Activated naive CD4-positive, alpha-beta T cell (primary cell): Measurements from ENCODE around the gene CYSTM1.

Source experiments
- DNase-seq, 4 experiments: peaks; one replicate each; lab custom pipeline; 2025; lab: John Stamatoyannopoulos, UW

Gene CYSTM1

DNA sequence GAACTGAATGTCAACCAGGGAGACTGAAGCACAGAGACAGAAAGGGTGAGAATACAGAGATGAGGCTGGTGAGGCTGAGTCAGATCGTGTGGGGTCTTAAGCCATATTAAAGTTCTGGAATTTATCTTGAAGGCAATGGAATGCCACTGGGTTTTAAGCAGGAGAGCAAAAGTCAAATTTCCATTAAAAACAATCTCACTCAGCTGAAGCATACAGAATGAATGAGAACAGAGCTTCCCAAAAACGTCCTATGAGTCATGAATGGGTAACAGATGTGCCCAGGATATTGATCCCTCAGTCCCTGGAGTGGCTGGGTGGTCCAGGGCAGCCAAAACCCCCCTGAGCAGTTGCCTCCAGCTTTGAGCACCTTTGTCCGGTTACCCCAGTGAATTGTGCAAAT lies 83.0 kb downstream of the CYSTM1 start:
- no peak for DNase-seq

- DNase-seq: no peak
These were observed 83.9 kb downstream of the CYSTM1 start for GRCh38 chr5:140258873-140259272.

- no peak for DNase-seq
These were observed 84.5 kb downstream of the CYSTM1 start for GRCh38 chr5:140259500-140259899.

GRCh38 chr5:140260089-140260656 lies 85.2 kb downstream of the CYSTM1 start:
- DNase-seq: no peak

- no peak for DNase-seq
These were observed 86.6 kb downstream of the CYSTM1 start for GRCh38 chr5:140261403-140262171.

GRCh38 chr5:140262221-140262620 lies 87.2 kb downstream of the CYSTM1 start:
- no peak for DNase-seq

GRCh38 chr5:140262839-140263238 lies 87.9 kb downstream of the CYSTM1 start:
- DNase-seq: no peak

- no peak for DNase-seq
These were observed 90.9 kb downstream of the CYSTM1 start for GRCh38 chr5:140265845-140266244.

DNA sequence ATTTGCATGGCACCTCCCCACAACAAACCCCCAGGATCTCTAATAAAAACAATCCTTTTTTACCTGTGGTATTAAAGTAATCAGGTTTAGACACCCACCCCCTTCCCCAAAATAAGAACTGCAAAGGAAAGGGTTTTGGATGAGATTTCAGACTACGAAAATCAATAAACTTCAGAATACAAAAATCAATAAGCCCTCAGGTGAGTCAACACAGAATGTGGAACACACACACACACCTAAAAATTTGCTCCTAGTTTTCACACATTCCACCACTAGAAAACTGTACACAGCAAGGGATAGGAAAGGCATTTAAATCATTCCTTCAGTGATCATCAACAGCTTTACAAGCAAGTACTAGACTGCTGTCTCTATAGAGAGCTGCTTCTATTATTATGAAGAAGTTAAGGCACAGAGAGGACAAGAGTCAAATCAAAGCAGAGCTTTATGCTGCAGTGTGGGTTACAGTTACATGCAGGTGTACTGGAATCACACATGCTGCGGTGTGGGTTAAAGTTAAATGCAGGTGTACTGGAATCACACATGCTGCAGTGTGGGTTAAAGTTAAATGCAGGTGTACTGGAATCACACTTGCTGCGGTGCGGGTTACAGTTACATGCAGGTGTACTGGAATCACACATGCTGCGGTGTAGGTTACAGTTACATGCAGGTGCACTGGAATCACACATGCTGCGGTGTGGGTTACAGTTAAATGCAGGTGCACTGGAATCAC lies 91.6 kb downstream of the CYSTM1 start:
- DNase-seq: no peak

DNA sequence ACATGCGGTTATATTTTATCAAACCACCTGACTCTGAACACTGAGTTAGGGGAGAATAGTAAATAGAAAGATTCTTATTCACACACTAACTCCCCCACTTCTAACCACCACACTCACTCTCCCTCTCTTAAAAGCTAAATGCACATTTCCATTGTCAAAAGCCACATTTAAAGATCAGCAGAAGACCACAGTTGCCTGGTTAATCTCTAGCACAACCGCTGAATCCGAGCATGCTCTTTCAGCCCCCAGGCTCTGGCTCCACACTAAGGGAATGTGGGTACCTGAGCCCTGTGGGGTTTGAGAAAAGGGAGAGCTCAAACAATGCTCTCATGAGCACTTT lies 92.2 kb downstream of the CYSTM1 start:
- DNase-seq: no peak

- no peak for DNase-seq
These were observed 92.6 kb downstream of the CYSTM1 start for GRCh38 chr5:140267559-140268018.

DNA sequence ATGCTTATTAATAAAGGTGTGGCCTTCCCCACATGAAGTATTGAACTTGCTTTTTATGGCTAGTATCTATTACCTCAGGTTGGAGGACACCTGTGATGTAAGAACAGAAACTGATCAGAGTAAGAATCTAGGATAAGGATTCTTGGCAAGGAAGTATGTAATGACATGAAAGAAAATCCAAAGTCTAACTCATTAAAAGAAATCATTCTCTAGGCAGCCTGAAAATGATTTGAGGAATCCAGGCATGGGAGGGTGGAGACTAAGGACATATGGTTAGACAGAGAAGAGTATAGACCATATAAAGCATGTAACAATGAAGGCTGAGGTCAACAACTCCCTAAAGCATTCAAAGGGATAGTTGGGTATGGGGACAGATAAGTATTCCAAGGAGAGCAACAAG lies 95.0 kb downstream of the CYSTM1 start:
- no peak for DNase-seq

DNA sequence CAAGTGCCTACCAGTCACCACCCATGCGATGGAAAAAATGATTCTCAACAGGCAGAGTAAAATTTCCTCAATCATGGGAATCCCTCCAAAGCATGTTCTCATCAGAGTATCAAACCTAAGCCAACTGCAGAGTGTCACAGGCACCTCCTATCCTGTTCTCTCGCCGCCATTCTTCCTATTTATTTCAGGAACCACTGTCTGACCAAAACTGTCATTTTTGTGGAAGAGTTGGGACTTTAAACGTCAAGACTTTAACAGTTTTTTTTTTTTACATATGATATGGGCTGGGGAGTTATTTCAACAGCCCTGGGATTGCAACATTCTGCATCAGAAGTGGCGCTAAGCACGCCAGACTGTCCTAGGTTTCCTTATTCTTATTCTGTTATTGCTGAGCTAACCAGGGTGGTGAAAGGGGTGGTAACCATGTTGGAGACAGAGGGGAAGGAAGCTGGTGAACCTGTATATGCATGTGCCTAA lies 98.5 kb downstream of the CYSTM1 start:
- no peak for DNase-seq

DNA sequence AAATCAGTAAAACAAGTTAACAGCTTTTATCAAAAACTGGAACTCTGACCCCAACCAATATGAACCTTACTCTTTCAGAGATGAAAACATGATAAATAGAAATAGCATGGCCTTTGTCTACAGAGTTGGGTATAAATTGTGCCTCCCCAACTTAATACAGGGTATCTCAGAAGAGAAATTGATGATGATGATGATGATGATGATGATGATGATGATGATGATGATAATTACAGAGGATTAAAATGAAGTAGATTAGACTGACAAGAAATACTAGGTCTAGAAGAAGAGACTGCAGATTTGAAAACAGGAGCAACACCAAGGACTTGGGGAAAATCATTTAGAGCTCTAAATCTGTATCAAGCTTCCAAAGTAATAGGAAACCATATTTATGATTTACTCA lies 100.8 kb downstream of the CYSTM1 start:
- DNase-seq: no peak

DNA sequence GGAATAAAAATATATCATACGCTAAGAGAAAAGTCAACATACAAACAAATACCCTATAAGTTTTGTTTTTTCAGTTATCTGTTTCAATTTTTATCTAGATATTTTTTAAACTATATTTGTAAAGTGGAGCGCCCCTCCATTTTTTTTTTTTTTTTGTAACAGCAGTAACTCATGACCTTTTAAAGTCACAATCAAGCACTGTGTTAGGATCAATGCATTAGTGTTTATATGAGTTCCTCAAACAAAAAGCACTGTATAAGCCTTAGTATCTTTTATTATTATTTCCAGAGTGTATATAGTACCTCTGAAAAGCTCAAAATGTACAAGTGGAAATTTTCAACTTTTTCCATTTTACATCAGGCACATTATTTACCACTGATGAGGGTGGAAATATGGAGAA lies 107.3 kb downstream of the CYSTM1 start:
- DNase-seq: no peak

- no peak for DNase-seq
These were observed 109.0 kb downstream of the CYSTM1 start for GRCh38 chr5:140284013-140284412.

DNA sequence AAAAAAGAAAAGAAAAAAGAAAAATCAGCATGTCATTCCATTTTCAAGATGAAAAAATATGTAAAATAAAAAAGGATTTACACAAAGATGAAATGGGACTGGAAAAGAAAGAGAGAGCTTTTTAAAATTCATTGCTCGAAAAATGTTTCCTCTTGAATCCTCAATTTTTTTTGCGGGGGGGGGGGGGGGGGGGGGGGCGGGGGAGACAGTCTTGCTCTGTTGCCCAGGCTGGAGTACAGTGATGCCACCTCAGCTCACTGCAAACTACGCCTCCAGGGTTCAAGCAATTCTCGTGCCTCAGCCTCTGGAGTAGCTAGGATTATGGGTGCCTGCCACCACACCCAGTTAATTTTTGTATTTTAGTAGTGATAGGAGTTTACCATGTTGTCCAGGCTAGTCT lies 111.4 kb downstream of the CYSTM1 start:
- DNase-seq: no peak

DNA sequence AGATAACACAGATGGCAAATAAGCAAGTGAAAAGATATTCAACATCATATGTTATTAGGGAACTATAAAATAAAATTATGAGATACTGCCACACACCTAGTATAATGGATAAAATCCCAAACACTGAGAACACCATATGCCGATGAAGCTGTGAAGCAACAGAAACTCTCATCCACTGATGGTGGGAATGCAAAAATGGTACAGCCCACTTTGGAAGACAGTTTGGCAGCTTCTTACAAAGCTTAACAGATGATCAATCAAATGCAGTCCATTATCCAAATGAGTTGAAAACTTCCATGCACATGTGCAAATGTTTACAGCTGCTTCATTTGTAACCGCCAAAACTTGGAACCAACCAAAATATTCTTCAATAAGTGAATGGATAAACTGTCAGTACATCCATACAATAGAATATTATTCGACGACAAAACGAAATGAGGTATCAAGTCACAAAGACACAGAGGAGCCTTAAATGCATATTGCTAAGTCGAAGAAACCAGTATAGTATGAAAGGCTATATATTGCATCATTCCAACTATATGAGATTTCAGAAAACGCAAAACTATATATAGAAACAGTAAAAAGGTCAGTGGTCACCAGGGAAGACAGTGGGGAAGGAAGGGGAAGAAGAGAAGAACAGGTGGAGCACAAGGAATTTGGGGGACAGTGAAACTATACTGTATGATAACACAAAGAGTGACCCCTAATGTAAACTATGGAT lies 113.0 kb downstream of the CYSTM1 start:
- DNase-seq: no peak

DNA sequence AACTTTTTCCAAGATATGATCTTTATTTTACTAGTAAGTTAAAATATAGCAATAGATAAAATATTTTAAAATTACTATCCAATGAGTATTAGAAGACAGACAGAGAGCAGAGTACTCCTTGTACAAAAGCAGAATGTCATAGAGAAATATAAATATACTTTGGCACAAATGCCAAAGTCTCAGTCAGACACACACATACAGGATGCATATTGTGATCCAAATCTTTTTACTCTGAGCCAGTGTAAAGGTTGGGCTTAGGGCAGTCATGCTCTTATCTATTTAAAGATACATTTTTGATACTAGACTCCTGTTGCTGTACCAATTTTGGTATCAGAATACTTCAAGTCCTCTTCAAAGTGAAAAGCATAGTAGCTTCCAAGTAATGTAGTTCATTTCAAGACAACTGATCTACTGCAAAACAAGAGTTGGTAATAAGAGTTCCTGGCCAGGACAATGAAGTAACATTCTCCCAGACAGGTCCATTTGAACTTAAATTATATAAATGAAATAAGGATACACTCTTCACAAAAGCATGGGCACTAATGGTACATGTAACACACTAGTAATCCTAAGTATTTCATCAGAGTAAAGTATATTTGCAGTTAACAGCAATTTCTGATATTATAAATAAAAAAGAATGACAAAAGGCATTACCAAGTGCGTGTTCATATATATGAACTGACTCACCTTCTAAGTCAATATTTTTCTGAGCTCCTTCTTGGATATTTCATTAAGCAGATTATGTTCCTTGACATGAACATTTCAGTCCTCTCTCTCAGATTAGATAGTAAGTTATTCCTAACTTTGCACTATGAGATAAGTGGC lies 117.4 kb downstream of the CYSTM1 start:
- DNase-seq: no peak
